Neural progenitor cell (in vitro differentiated cells): ENCODE measurements around the gene SMPD4.
"Not testable (repeated sequence)": the region's sequence is repeated elsewhere in the genome, so short reads cannot be mapped to it uniquely, and the experiment has no call there.

ENCODE experiments used
- EZH2phosphoT487 ChIP-seq: fragments of 200-600 bp; sonication (generic); IDR thresholded peaks from 2 replicates; pipeline ENCODE4 v1.6.1; 2017; ENCODE audit warnings: antibody characterized with exemption
- TF ChIP-seq, protein P1 (sequence below): fragments of 200-600 bp; sonication (generic); IDR thresholded peaks from 2 replicates; pipeline ENCODE4 v1.5.1; 2017; ENCODE audit warnings: antibody characterized with exemption, mild to moderate bottlenecking

GRCh38 chr2:130192451-130192850, 11.0 kb upstream of the SMPD4 start:
- TF ChIP-seq, protein P1, sequence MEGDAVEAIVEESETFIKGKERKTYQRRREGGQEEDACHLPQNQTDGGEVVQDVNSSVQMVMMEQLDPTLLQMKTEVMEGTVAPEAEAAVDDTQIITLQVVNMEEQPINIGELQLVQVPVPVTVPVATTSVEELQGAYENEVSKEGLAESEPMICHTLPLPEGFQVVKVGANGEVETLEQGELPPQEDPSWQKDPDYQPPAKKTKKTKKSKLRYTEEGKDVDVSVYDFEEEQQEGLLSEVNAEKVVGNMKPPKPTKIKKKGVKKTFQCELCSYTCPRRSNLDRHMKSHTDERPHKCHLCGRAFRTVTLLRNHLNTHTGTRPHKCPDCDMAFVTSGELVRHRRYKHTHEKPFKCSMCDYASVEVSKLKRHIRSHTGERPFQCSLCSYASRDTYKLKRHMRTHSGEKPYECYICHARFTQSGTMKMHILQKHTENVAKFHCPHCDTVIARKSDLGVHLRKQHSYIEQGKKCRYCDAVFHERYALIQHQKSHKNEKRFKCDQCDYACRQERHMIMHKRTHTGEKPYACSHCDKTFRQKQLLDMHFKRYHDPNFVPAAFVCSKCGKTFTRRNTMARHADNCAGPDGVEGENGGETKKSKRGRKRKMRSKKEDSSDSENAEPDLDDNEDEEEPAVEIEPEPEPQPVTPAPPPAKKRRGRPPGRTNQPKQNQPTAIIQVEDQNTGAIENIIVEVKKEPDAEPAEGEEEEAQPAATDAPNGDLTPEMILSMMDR, result not testable (repeated sequence)
- TF ChIP-seq EZH2phosphoT487, result not testable (repeated sequence)
